CD4-positive, alpha-beta T cell treated with Interferon gamma for 1 hour (primary cell): ENCODE measurements around the gene ZNF837.
A peak's percentile ranks its signal among the peaks of the same experiment; 100 is the strongest.

Experiments
- DNase-seq: peaks from one replicate; pipeline ENCODE4 v3.0.0-alpha.2; 2020

ZNF837 gene

GRCh38 chr19:58367698-58368454 is 13.0 kb downstream of the ZNF837 start:
- no peak for DNase-seq

DNA sequence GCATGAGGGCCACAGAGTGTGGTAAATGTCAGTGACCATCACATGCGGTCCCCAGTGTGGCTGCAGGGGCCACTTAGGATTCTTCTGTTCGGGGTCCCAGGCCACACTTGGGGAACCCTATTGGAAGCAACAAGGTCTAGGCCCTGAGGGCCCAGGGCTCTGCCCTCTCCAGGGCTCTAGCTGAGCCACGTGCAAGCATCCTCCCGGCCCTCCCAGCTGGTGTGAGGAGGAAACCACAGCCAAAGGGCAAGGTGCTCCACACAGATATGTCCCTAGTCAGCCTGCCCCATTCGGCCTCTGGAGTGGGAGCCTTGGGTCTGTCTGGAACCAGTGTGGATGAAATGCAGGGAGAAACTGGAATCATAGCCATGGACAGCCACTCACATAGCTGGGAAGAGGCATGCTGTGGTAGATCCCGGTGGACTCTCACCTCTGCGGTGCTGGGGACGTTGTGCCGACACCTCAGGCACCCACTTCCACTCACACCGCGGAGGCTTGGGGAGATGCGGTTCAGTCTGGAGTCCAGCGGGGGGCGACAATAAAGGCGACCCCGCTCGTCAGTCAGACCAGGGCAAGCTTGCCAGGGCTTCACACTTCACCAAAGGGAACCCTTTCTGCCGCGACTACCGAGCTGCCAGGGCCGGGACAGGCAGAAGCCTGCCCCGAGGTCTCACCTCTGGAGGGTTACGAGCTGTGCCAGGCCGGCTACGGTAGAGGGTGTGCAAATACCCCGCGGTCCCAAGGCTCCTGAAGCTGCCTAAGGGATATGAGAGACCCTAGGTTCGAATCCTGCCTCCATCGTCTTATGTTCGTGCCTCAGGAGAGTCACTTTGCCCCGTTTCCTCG is 14.0 kb downstream of the ZNF837 start:
- no peak for DNase-seq

DNA sequence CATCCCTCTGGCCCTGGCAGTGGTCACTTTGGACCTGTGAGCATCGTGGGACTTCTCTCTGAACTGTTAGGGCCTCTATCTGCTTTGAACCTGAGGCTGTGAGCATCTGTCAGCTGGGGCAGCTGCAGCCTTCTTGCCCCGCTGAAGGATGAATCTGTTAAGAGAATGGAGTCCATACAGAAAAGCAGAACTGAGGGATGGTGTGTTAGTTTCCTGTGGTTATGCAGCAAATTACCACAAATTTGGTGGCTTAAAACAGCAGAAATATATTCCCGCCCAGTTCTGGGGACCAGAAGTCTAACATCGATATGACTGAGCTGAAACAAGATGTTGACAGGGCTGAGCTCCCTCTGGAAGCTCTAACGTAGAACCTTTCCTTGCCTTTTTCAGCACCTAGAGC is 16.7 kb downstream of the ZNF837 start:
- no peak for DNase-seq

GRCh38 chr19:58362272-58362994 is 18.4 kb downstream of the ZNF837 start, which contains the start of gene ZNF497:
Gene ZNF497 (minus strand): TSS chr19:58362751. CDS start chr19:58357635, 5,116 bp downstream.
- peak; percentile 98 for DNase-seq

DNA sequence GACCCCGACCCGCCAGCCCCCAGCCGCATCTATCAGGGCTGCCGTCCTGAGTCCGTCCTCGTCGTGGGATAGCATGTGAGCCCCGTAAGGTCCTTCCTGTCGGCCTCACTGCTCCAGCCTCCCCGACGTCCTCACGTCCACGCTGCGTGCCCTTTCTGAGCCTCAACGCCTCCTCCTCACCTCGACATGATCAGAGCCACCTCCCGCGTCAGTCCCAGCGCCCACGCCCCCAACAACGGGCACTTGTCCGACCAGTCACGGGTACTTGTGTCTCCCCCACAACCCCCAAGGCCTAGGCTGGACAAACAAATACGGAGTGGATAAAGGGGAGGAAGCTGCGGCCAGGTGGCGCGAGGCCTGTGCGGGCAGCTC is 18.9 kb downstream of the ZNF837 start:
- DNase-seq = peak; percentile 27

DNA sequence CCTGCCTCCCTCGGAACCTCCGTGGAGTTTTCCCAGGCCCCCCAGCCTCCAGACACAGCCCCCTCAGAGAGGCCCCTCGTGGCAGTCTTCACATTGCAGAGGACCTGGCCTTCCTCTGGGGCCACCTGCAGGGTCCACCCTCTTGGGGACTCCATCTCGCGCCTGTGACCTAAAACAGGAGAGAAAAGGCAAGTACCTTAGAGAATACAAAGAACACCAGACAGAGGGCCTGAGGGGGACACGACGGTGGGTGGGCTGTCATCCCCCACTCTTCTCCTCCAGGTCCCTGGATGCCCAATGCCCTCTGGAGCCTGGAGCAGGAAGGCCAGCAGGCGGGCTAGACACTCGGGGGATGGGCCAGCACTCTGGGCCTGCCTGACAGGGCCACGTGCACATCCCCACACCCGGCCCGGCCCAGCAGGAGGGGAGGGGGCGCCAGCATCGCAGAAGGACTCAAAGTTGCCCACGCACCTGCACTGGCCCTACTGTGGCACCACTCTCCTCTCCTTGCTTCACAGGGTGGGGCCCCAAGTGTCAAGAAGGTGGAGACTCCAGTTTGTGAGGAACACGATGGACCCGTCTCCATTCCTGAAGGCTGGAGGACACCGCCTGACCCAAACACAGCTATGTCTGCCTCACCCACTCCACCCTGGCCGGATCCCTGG is 23.2 kb downstream of the ZNF837 start:
- DNase-seq = no peak

- DNase-seq = no peak
These were observed 23.9 kb downstream of the ZNF837 start for GRCh38 chr19:58356766-58357480.

DNA sequence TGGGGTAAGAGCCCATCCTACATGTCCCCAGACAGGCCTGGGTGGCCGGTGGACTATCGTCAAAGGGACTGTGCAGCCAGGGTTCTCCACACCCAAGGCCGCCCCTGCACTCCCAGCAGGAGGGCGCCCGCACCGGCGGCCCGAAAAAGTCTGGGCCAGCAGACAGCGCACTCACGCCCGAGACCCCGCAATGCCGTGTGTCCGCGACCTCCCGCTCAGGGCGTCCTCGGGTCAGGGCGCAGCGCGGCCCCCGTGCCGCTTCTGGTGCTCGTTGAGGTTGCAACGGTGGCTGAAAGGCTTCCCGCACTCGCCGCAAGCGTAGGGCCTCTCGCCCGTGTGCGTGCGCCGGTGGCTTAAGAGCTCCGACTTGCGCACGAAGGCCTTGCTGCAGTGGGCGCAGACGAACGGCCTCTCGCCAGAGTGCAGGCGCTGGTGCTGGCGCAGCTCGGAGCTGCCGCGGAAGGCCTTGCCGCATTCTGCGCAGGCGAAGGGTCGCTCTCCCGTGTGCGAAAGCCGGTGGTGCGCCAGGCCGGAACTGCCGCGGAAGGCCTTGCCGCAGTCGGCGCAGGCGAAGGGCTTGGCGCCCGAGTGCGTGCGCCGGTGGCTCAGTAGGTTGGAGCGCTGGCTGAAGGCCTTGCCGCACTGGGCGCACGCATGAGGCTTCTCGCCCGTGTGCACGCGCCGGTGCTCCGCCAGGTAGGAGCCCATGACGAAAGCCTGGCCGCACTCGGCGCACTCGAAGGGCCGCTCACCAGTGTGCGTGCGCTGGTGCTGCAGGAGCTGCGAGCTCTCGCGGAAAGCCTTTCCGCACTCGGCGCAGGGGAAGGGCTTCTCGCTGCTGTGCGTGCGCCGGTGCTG is 24.7 kb downstream of the ZNF837 start:
- DNase-seq = peak; percentile 9

DNA sequence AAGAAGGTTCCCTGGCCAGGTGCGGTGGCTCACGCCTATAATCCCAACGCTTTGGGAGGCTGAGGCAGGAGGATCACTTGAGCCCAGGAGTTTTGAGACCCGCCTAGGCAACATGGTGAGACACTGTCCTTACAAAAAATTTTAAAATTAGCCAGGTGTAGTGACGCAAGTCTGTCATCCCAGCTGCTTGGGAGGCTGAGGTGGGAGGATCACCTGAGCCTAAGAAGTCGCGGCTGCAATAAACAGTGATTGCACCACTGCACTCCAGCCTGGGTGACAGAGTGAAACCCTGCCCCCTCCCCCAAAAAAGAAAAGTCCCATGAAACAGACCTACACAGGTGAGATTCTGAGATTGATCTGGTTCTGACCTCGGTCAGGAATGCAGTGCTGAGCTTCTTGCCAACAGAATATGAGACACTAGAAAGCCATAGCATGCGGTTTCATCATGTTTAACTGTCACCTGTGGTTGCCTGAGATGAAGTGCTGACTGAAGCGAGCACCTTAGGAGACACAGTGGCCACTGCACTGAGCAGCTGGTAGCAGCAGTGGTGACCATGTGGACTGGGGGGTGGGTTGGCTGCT is 25.5 kb downstream of the ZNF837 start:
- DNase-seq = no peak

GRCh38 chr19:58354478-58355030 is 26.3 kb downstream of the ZNF837 start:
- DNase-seq = no peak

- no peak for DNase-seq
These were observed 26.9 kb downstream of the ZNF837 start for GRCh38 chr19:58353717-58354477.

- DNase-seq = no peak
These were observed 27.8 kb downstream of the ZNF837 start, which contains the start of gene A1BG for GRCh38 chr19:58352760-58353671. Gene A1BG (minus strand): TSS chr19:58353492. CDS start chr19:58353437, 55 bp downstream.

- DNase-seq = no peak
These were observed 28.7 kb downstream of the ZNF837 start for GRCh38 chr19:58351990-58352755.

DNA sequence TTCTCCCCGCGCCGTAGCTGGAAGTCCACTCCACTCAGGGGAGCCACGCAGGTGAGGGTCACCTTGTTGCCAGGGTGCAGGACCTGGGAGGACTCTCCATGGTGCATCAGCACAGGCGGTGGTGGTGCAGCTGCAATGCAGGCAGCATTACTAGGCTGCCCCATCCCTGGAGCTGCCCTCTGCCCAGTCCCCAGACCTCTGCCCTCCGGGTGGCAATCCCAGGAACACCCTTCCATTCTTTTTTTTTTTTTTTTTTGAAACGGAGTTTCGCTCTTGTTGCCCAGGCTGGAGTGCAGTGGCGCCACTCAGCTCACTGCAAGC is 29.3 kb downstream of the ZNF837 start:
- no peak for DNase-seq

GRCh38 chr19:58350871-58351557 is 29.8 kb downstream of the ZNF837 start:
- no peak for DNase-seq

GRCh38 chr19:58350001-58350861 is 30.6 kb downstream of the ZNF837 start:
- no peak for DNase-seq
